Suprapubic skin (tissue), 4 donors: ENCODE data around the gene TLE1.

Experiments used
- CTCF ChIP-seq, 2 donors: fragments of 200-600 bp in 1 of 2; fragments of 450-650 bp in 1 of 2; sonication (generic) in 1 of 2; IDR thresholded peaks; one replicate each; pipeline ENCODE4 v1.5.1; 2016 to 2019; ENCODE audit warnings: antibody characterized with exemption in 2 of 2, mild to moderate bottlenecking in 1 of 2, moderate library complexity in 1 of 2
- POLR2A ChIP-seq, 2 donors: fragments of 450-650 bp; IDR thresholded peaks; one replicate each; pipeline ENCODE4 v1.6.1; 2017; ENCODE audit warnings: antibody characterized with exemption in 2 of 2, mild to moderate bottlenecking in 2 of 2, moderate library complexity in 2 of 2
- POLR2AphosphoS5 ChIP-seq, 3 donors: sonication (generic); formaldehyde crosslinking; IDR thresholded peaks; one replicate each; pipeline ENCODE4 v1.6.1; 2017; ENCODE audit warnings: antibody characterized with exemption in 3 of 3

GRCh38 chr9:81556923-81557322 lies 132.4 kb downstream of the TLE1 start:
- no peak for TF ChIP-seq POLR2A (IDR thresholded peaks at IDR 0.05)
- TF ChIP-seq CTCF (IDR thresholded peaks at IDR 0.05) = no peak
- no peak for TF ChIP-seq POLR2AphosphoS5 (IDR thresholded peaks at IDR 0.05)
